ENCODE measurements around the gene GZMA.
"Not testable (repeated sequence)": the region's sequence is repeated elsewhere in the genome, so short reads cannot be mapped to it uniquely, and the experiment has no call there.

The GZMA gene

GRCh38 chr5:55102348-55102747 is at the start of gene GZMA:
GZMA (plus strand) TSS chr5:55102646; CDS start chr5:55102683, 37 bp downstream.
- no peak for DNase-seq (ENCODE audit: low read depth)

GRCh38 chr5:55055183-55055582 is 47.3 kb upstream of the GZMA start:
- no peak for DNase-seq (ENCODE audit: low read depth)

GRCh38 chr5:55062039-55062779 is 40.2 kb upstream of the GZMA start:
- no peak for DNase-seq (ENCODE audit: low read depth)

GRCh38 chr5:55063220-55063863 is 39.1 kb upstream of the GZMA start:
- DNase-seq (ENCODE audit: low read depth): peak; percentile 25

- peak; percentile 21 for DNase-seq (ENCODE audit: low read depth)
These were observed 38.5 kb upstream of the GZMA start for GRCh38 chr5:55063899-55064298.

- DNase-seq (ENCODE audit: low read depth): no peak
These were observed 37.9 kb upstream of the GZMA start for GRCh38 chr5:55064523-55064922.

- no peak for DNase-seq (ENCODE audit: low read depth)
These were observed 36.2 kb upstream of the GZMA start for GRCh38 chr5:55066277-55066676.

- no peak for DNase-seq (ENCODE audit: low read depth)
These were observed 31.5 kb upstream of the GZMA start for GRCh38 chr5:55070968-55071367.

GRCh38 chr5:55071413-55071812 is 31.0 kb upstream of the GZMA start:
- no peak for DNase-seq (ENCODE audit: low read depth)

GRCh38 chr5:55072666-55073065 is 29.8 kb upstream of the GZMA start:
- no peak for DNase-seq (ENCODE audit: low read depth)

- no peak for DNase-seq (ENCODE audit: low read depth)
These were observed 29.2 kb upstream of the GZMA start for GRCh38 chr5:55073211-55073610.

GRCh38 chr5:55081541-55081940 is 20.9 kb upstream of the GZMA start:
- DNase-seq (ENCODE audit: low read depth): no peak

GRCh38 chr5:55089301-55089700 is 13.1 kb upstream of the GZMA start:
- DNase-seq (ENCODE audit: low read depth): not testable (repeated sequence)

GRCh38 chr5:55091011-55091410 is 11.4 kb upstream of the GZMA start:
- DNase-seq (ENCODE audit: low read depth): not testable (repeated sequence)

- DNase-seq (ENCODE audit: low read depth): no peak
These were observed 6.3 kb upstream of the GZMA start for GRCh38 chr5:55096182-55096581.

- DNase-seq (ENCODE audit: low read depth): no peak
These were observed 5.6 kb upstream of the GZMA start for GRCh38 chr5:55096861-55097260.

GRCh38 chr5:55101148-55101547 is 1.3 kb upstream of the GZMA start:
- DNase-seq (ENCODE audit: low read depth): not testable (repeated sequence)

GRCh38 chr5:55101556-55102276 is 730 bp upstream of the GZMA start:
- DNase-seq (ENCODE audit: low read depth): no peak

GRCh38 chr5:55104036-55104772 is 1.8 kb downstream of the GZMA start:
- no peak for DNase-seq (ENCODE audit: low read depth)

GRCh38 chr5:55104946-55105701 is 2.7 kb downstream of the GZMA start:
- no peak for DNase-seq (ENCODE audit: low read depth)

- not testable (repeated sequence) for DNase-seq (ENCODE audit: low read depth)
These were observed 3.5 kb downstream of the GZMA start for GRCh38 chr5:55105976-55106375.

- no peak for DNase-seq (ENCODE audit: low read depth)
These were observed 6.2 kb downstream of the GZMA start for GRCh38 chr5:55108661-55109060.
